ENCODE data around the gene GLS. TPM values are rescaled to one million over a fixed set of nuclear protein-coding genes. Genes with fewer than 3 reads are reported as not detected.

The GLS gene
- total and polyA plus RNA-seq, 2 of the 13 experiments (the other 11 are each of a cell fraction or from before 2014, with no cell fraction given): 78.6 to 183 TPM

DNA sequence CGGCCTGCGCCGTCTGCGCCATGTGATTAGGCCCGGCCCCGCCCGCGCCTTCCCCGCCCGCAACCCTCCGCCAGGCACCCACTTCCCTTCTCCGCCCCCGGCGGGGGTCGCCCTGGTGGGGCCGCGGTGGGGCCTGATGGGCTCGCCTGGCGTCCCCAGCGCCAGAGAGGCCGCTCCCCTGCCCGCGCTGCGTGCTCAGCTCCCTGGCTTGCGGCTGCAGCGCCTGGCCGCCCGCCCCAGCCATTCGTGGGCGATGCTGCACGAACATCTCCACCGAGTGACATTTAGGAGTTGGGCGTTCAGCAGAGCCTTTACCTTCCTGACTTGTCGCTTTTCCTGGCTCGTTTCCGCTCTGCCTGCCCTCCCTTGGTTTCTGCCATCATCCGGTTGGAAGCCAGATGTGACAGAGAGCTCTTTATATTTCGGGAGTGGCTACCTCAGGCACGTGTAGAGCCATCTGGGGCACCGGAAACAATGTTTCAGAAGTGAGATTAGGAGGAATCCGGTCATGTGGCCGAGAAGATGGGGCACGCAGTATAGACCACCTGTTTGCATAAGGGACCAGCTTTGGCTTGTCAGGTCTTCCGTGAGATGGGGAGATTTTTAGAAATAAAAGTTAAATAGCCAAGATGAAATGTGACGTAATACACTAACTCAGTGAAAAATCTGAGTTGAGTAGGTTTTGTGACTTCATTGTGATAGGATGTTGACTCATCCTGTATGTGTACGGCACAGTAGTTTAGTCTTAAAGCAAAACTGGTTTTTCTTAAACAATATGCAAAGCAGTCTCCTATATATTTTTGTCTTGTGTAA lies 1.2 kb downstream of the GLS start (continued):
- TF ChIP-seq ZNF562 (CRISPR knock-in tag; IDR thresholded peaks at IDR 0.05; ENCODE audit: borderline replicate concordance): no peak
- TF ChIP-seq RXRA (CRISPR knock-in tag; IDR thresholded peaks at IDR 0.05): peak; percentile 17
- no peak; the same call in 1 of the 2 replicates for TF ChIP-seq MYNN (CRISPR knock-in tag; IDR thresholded peaks at IDR 0.05; ENCODE audit: low read depth)
- peak; percentile 68 for TF ChIP-seq ZNF331 (CRISPR knock-in tag; IDR thresholded peaks at IDR 0.05)
- TF ChIP-seq HMGXB3 (CRISPR knock-in tag; IDR thresholded peaks at IDR 0.05; ENCODE audit: borderline replicate concordance): 0 out of 2 replicates have a peak, but pooled peaks have one; percentile 10
- TF ChIP-seq CSRNP2 (CRISPR knock-in tag; conservative IDR thresholded peaks at IDR 0.05; ENCODE audit: low read depth): no peak
- TF ChIP-seq HNF1A (IDR thresholded peaks at IDR 0.05; ENCODE audit: low read depth): no peak
- 0 out of 2 replicates have a peak, but pooled peaks have one; percentile 38 for TF ChIP-seq HNF1A (CRISPR knock-in tag; IDR thresholded peaks at IDR 0.05; ENCODE audit: borderline replicate concordance)
- no peak for TF ChIP-seq RBAK (CRISPR knock-in tag; IDR thresholded peaks at IDR 0.05)
- 0 out of 2 replicates have a peak, but pooled peaks have one; percentile 58 for TF ChIP-seq HOXD1 (CRISPR knock-in tag; IDR thresholded peaks at IDR 0.05)
- 0 out of 2 replicates have a peak, but pooled peaks have one; percentile 9 for TF ChIP-seq ZSCAN12 (CRISPR knock-in tag; IDR thresholded peaks at IDR 0.05)
- TF ChIP-seq, protein P1, sequence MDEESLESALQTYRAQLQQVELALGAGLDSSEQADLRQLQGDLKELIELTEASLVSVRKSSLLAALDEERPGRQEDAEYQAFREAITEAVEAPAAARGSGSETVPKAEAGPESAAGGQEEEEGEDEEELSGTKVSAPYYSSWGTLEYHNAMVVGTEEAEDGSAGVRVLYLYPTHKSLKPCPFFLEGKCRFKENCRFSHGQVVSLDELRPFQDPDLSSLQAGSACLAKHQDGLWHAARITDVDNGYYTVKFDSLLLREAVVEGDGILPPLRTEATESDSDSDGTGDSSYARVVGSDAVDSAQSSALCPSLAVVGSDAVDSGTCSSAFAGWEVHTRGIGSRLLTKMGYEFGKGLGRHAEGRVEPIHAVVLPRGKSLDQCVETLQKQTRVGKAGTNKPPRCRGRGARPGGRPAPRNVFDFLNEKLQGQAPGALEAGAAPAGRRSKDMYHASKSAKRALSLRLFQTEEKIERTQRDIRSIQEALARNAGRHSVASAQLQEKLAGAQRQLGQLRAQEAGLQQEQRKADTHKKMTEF (CRISPR knock-in tag; IDR thresholded peaks at IDR 0.05): peak; percentile 70

All from HepG2 (cell line).